K562 (cell line): ENCODE data around the gene TMEM100. TPM values are rescaled to one million over a fixed set of nuclear protein-coding genes. Genes with fewer than 3 reads are reported as not detected.

Source experiments
- ATAC-seq: fragments of 200-7000 bp; cut with Tn5 transposase; 3 replicates; pipeline ENCODE4 v1.9.1; 2020; ENCODE audit warnings: moderate library complexity
- BruUV-seq: library from RNA; stranded (reverse); fragments of 400-500 nt; replicated peaks from 2 replicates; lab custom pipeline; 2021; lab: Mats Ljungman, UMichigan
- CTCF ChIA-PET: fragments of 300-600 bp; formaldehyde crosslinking; extraction: SDS; loops from one replicate; lab custom pipeline; 2021; ENCODE audit warnings: low intra/inter-chr PET ratio; lab: Yijun Ruan, JAX
- POLR2A ChIA-PET: fragments of 300-600, 350-650 bp; sonication (Branson Sonifier 250); formaldehyde crosslinking; extraction: SDS; loops from one replicate; lab custom pipeline; 2021; ENCODE audit warnings: antibody characterized with exemption, inconsistent platforms; lab: Yijun Ruan, JAX
- DNase-seq, 4 experiments: peaks; one replicate each; pipeline versions ENCODE4 v3.0.0 to v3.0.0-alpha.2; 2011 to 2018; ENCODE audit warnings: low spot score in 3 of 4, mixed read lengths in 3 of 4; ENCODE audit errors: extremely low read depth in 1 of 4
- FAIRE-seq: peaks from 2 replicates; lab custom pipeline; 2011; peaks lifted over from hg19 to GRCh38; lab: Jason Lieb, UNC
- H2AFZ ChIP-seq: 2 replicates; pipeline ENCODE4 v1.6.0; 2011; ENCODE audit warnings: low read depth, low read length, control low read depth, inconsistent platforms
- H3K27ac ChIP-seq: fragments of 200-600 bp; 3 replicates; pipeline ENCODE4 v1.8.0; 2011; ENCODE audit warnings: low read depth, mild to moderate bottlenecking, control low read depth, inconsistent platforms, low read length, moderate library complexity, mixed read lengths; ENCODE audit errors: extremely low read depth
- H3K27me3 ChIP-seq, 2 experiments: fragments of 300-600 bp in 1 of 2; 2 replicates in 1 of 2; 3 replicates in 1 of 2; pipeline versions ENCODE4 v1.6.0 to v1.8.0; 2011; ENCODE audit warnings: inconsistent platforms in 2 of 2, low read length in 2 of 2, mild to moderate bottlenecking in 1 of 2, mixed read lengths in 1 of 2, moderate library complexity in 1 of 2; ENCODE audit not compliant: control insufficient read depth in 2 of 2, insufficient read depth in 2 of 2
- H3K36me3 ChIP-seq: fragments of 300-600 bp; 3 replicates; pipeline ENCODE4 v1.8.0; 2011; ENCODE audit warnings: mild to moderate bottlenecking, low read length, inconsistent platforms; ENCODE audit not compliant: control insufficient read depth, insufficient read depth
- H3K4me1 ChIP-seq, 2 experiments: fragments of 200-600 bp in 1 of 2; replicated peaks in 1 of 2; 2 replicates in 1 of 2; 3 replicates in 1 of 2; pipeline versions ENCODE4 v1.5.1 to v1.8.0; 2011; ENCODE audit warnings: inconsistent platforms in 2 of 2, low read length in 2 of 2, mild to moderate bottlenecking in 1 of 2, mixed read lengths in 1 of 2, moderate library complexity in 1 of 2; ENCODE audit not compliant: control insufficient read depth in 2 of 2, insufficient read depth in 2 of 2
- H3K4me2 ChIP-seq: 2 replicates; pipeline ENCODE4 v1.6.1; 2011; ENCODE audit warnings: low read length, control low read depth, inconsistent platforms, mixed read lengths; ENCODE audit not compliant: insufficient read depth
- H3K4me3 ChIP-seq: fragments of 200-600 bp; sonication (generic), shearing (Covaris generic); 2 replicates; pipeline ENCODE4 v1.5.1; 2016; ENCODE audit warnings: control low read depth, inconsistent platforms
- H3K79me2 ChIP-seq: fragments of 200-600 bp; 3 replicates; pipeline ENCODE4 v1.8.0; 2011; ENCODE audit warnings: low read length, inconsistent platforms; ENCODE audit not compliant: control insufficient read depth, insufficient read depth
- H3K9ac ChIP-seq, 2 experiments: 2 replicates each; pipeline versions ENCODE4 v1.6.0 to v1.6.1; 2011; ENCODE audit warnings: low read depth in 2 of 2, low read length in 2 of 2, control low read depth in 1 of 2, inconsistent platforms in 1 of 2, mild to moderate bottlenecking in 1 of 2, mixed read lengths in 1 of 2; ENCODE audit not compliant: insufficient read depth in 1 of 2
- H3K9me1 ChIP-seq: one replicate; pipeline ENCODE4 v1.6.0; 2011; ENCODE audit warnings: inconsistent platforms, mild to moderate bottlenecking, low read length, moderate library complexity; ENCODE audit not compliant: control insufficient read depth, insufficient read depth
- H3K9me3 ChIP-seq: replicated peaks from 2 replicates; pipeline ENCODE4 v1.5.1; 2011; ENCODE audit warnings: low read depth, low read length, inconsistent platforms; ENCODE audit not compliant: control insufficient read depth, insufficient read depth
- H4K20me1 ChIP-seq: replicated peaks from 2 replicates; pipeline ENCODE4 v1.6.1; 2011; ENCODE audit warnings: low read length, inconsistent platforms, mixed read lengths; ENCODE audit not compliant: control insufficient read depth, insufficient read depth
- FOXO4 ChIP-seq: fragments of 450-650 bp; formaldehyde crosslinking; IDR thresholded peaks from 2 replicates; pipeline ENCODE4 v1.4.0; 2020; ENCODE audit warnings: mild to moderate bottlenecking, moderate library complexity
- KDM5B ChIP-seq: fragments of 200-600 bp; sonication (generic); IDR thresholded peaks from 2 replicates; pipeline ENCODE4 v1.6.1; 2012; ENCODE audit warnings: low read depth, mild to moderate bottlenecking, moderate library complexity, low read length, control low read depth, inconsistent platforms; ENCODE audit not compliant: insufficient replicate concordance
- KHSRP ChIP-seq: fragments of 450-650 bp; IDR thresholded peaks from 2 replicates; pipeline ENCODE4 v1.6.1; 2017
- MYC ChIP-seq, 2 experiments: fragments of 250-450 bp in 1 of 2; sonication (Bioruptor Pico) in 1 of 2; IDR thresholded peaks; 2 replicates each; pipeline versions ENCODE4 v1.5.1 to v1.6.1; 2012 to 2021; ENCODE audit warnings: low read depth in 2 of 2, borderline replicate concordance in 1 of 2, improper control_type of control experiment in 1 of 2, low read length in 1 of 2, mild to moderate bottlenecking in 1 of 2, moderate library complexity in 1 of 2
- SMARCC2 ChIP-seq: fragments of 450-650 bp; IDR thresholded peaks from 2 replicates; pipeline ENCODE4 v1.6.1; 2017; ENCODE audit warnings: antibody characterized with exemption, moderate library complexity, mild to moderate bottlenecking, low read depth
- TAF9B ChIP-seq: fragments of 450-650 bp; IDR thresholded peaks from 2 replicates; pipeline ENCODE4 v1.6.1; 2018; ENCODE audit warnings: mild to moderate bottlenecking; ENCODE audit not compliant: partially characterized antibody
- TEAD4 ChIP-seq, 2 experiments: sonication (generic) in 1 of 2; formaldehyde crosslinking in 1 of 2; IDR thresholded peaks; 2 replicates each; pipeline versions ENCODE4 v1.6.1 to v1.8.0; 2012 to 2022; ENCODE audit warnings: borderline replicate concordance in 1 of 2, inconsistent platforms in 1 of 2, low read length in 1 of 2, mild to moderate bottlenecking in 1 of 2, missing genetic modification reagents in 1 of 2
- ZBTB33 ChIP-seq: sonication (generic); formaldehyde crosslinking; IDR thresholded peaks from 2 replicates; pipeline ENCODE4 v1.8.1; 2023; ENCODE audit warnings: mild to moderate bottlenecking, missing genetic modification reagents
- ZNF395 ChIP-seq: fragments of 200-800 bp; sonication (Bioruptor generic); IDR thresholded peaks from 2 replicates; pipeline ENCODE4 v1.6.1; 2017; ENCODE audit warnings: missing genetic modification characterization, missing compliant biosample characterization
- ZNF644 ChIP-seq: fragments of 200-800 bp; sonication (Bioruptor generic); IDR thresholded peaks from 2 replicates; pipeline ENCODE4 v1.6.1; 2016; ENCODE audit warnings: low read depth, missing genetic modification characterization, missing compliant biosample characterization
- WGBS: fragments of 100-300 bp; shearing (Covaris generic); methylation state at CpG from one replicate; pipeline ENCODE4 v1.1.6; 2016; ENCODE audit warnings: low coverage, mixed read lengths; ENCODE audit not compliant: insufficient coverage; ENCODE audit errors: missing lambda C conversion rate; 5-methylcytosine and 5-hydroxymethylcytosine counted together
- in situ Hi-C: fragments of 300-500 bp; cut with MboI; formaldehyde crosslinking; loops from 4 replicates; pipeline ENCODE4 v1.15.0; 2018; ENCODE audit warnings: inconsistent platforms, mixed read lengths
- intact Hi-C: fragments of 100-400 bp; cut with micrococcal nuclease; formaldehyde crosslinking; loops from 2 replicates; pipeline ENCODE4 v1.14.2; 2022
- polyA plus RNA-seq, 8 experiments: library from polyadenylated mRNA; depleted of rRNA in 4 of 8; stranded (reverse) in 5 of 8; unstranded in 3 of 8; fragments of >200 nt; fragmentation: Nextera tagmentation in 2 of 8; fragmentation: Illumina TruSeq in 1 of 8; extraction: Ambion mirVana in 2 of 8; extraction: Trizol in 1 of 8; gene quantifications; 2 replicates each; pipeline versions ENCODE4 v1.2.1 to v1.2.3, GENCODE V29; 2011 to 2014; ENCODE audit warnings: inconsistent platforms in 1 of 8, missing spikeins in 1 of 8
- total RNA-seq, 7 experiments: library from RNA; depleted of rRNA in 6 of 7; stranded (reverse); fragments of >200 nt in 6 of 7; fragmentation: Illumina TruSeq in 2 of 7; extraction: Trizol in 2 of 7; gene quantifications; 2 replicates each; pipeline versions ENCODE4 v1.2.1 to v1.2.3, GENCODE V29; 2011 to 2021; ENCODE audit warnings: low replicate concordance in 1 of 7

Gene TMEM100
- total and polyA plus RNA-seq, 9 of the 15 experiments (the other 6 are each of a cell fraction or from before 2014, with no cell fraction given) = 0.12 to 0.50 (median 0.19) TPM

GRCh38 chr17:55731586-55732250 is 9.1 kb upstream of the TMEM100 start:
- TSS peak; percentile 76 for BruUV-seq
- H2AFZ ChIP-seq = peak overlapping the region; percentile 99
- peak overlapping the region; percentile 73 for H3K27ac ChIP-seq
- H3K9me1 ChIP-seq = peaks cover 3% of the 10 kb centered on the region
- ChIA-PET CTCF (no interaction called here), POLR2A (interaction anchor here (0.7 to 1.7 kb wide), 4 partner anchors 12 to 151 kb away, joined by 3 to 7 read pairs (median 3); no protein-coding TSS in a partner anchor)
- peak overlapping the region; percentile 9; the same call in 1 of the 2 replicates for H3K4me3 ChIP-seq
- peaks cover 4 to 43% of the 10 kb centered on the region in 2 experiments; a peak in 4 of 5 replicates for H3K4me1 ChIP-seq
- H3K27me3 ChIP-seq = no peaks in the 10 kb centered on the region
- H3K36me3 ChIP-seq = no peaks in the 10 kb centered on the region
- in situ Hi-C loops = no loop called here
- no peaks in the 10 kb centered on the region for H4K20me1 ChIP-seq
- no peaks in the 10 kb centered on the region for H3K79me2 ChIP-seq
- H3K9me3 ChIP-seq = no peaks in the 10 kb centered on the region
- 10% methylated on average over 10 of the region's 10 CpGs for WGBS
- DNase-seq = peak in 3 of 4 experiments; percentile 17 to 66 (median 50)
- FAIRE-seq = peak; percentile 71
- peak overlapping the region; percentile 76 for H3K4me2 ChIP-seq
- intact Hi-C loops = loop anchor here (5.0 to 10.0 kb wide), 3 partner anchors 41 to 277 kb away; no protein-coding TSS in a partner anchor
- H3K9ac ChIP-seq = peak overlapping the region; percentile 47 to 71; a peak in 3 of 4 replicates
- ATAC-seq = peak; percentile 86
- TF ChIP-seq KHSRP = no peak
- TF ChIP-seq SMARCC2 = no peak
- no peak for TF ChIP-seq FOXO4 (CRISPR knock-in tag)
- TF ChIP-seq ZNF644 = peak; percentile 26; the same call in 1 of the 2 replicates
- no peak; the same call in 1 of the 2 replicates for TF ChIP-seq TEAD4 (IDR thresholded peaks at IDR 0.05; ENCODE audit: low read length)
- no peak for TF ChIP-seq TEAD4 (CRISPR knock-in tag; IDR thresholded peaks at IDR 0.05; ENCODE audit: borderline replicate concordance)
- TF ChIP-seq ZBTB33 (CRISPR knock-in tag) = no peak
- no peak for TF ChIP-seq ZNF395 (CRISPR knock-in tag)
- peak; percentile 20 for TF ChIP-seq KDM5B
- no peak for TF ChIP-seq TAF9B
- no peak for TF ChIP-seq MYC (IDR thresholded peaks at IDR 0.05; ENCODE audit: low read depth, low read length)
- TF ChIP-seq MYC (CRISPR knock-in tag; IDR thresholded peaks at IDR 0.05; ENCODE audit: borderline replicate concordance, low read depth) = no peak
